K562 (cell line): ENCODE results near the gene UNKL. TPM values are rescaled to one million over a fixed set of nuclear protein-coding genes. Genes with fewer than 3 reads are reported as not detected.

Experiments
- CEBPG ChIP-seq, 3 experiments: fragments of 200-800 bp in 1 of 3; sonication (Bioruptor generic) in 1 of 3; sonication (generic) in 1 of 3; formaldehyde crosslinking in 1 of 3; IDR thresholded peaks in 2 of 3; conservative IDR thresholded peaks in 1 of 3; 2 replicates each; pipeline versions ENCODE4 v1.6.1 to v1.8.0; 2016 to 2022; ENCODE audit warnings: missing compliant biosample characterization in 2 of 3, missing genetic modification characterization in 2 of 3, mild to moderate bottlenecking in 1 of 3, missing genetic modification reagents in 1 of 3
- CTCFL ChIP-seq: IDR thresholded peaks from 2 replicates; pipeline ENCODE4 v1.6.1; 2011; ENCODE audit warnings: borderline replicate concordance, low read depth, mild to moderate bottlenecking, moderate library complexity, low read length; ENCODE audit not compliant: insufficient read depth, poor library complexity, severe bottlenecking
- HCFC1 ChIP-seq: IDR thresholded peaks from 2 replicates; pipeline ENCODE4 v1.6.1; 2012; ENCODE audit warnings: low read depth, low read length, improper control_type of control experiment
- JUNB ChIP-seq: fragments of 450-650 bp; formaldehyde crosslinking; conservative IDR thresholded peaks from 2 replicates; pipeline ENCODE4 v1.4.0; 2020; ENCODE audit warnings: mild to moderate bottlenecking
- MYBL2 ChIP-seq, 2 experiments: fragments of 450-650 bp in 1 of 2; sonication (generic) in 1 of 2; formaldehyde crosslinking in 1 of 2; IDR thresholded peaks; 2 replicates each; pipeline versions ENCODE4 v1.6.1 to v1.8.1; 2017 to 2022; ENCODE audit warnings: borderline replicate concordance in 1 of 2, inconsistent platforms in 1 of 2, low read depth in 1 of 2, mild to moderate bottlenecking in 1 of 2, missing genetic modification reagents in 1 of 2, moderate library complexity in 1 of 2
- POLR3A ChIP-seq: IDR thresholded peaks from 2 replicates; pipeline ENCODE4 v1.6.1; 2011; ENCODE audit warnings: borderline replicate concordance, mild to moderate bottlenecking, moderate library complexity; ENCODE audit not compliant: insufficient read length, insufficient read depth; ENCODE audit errors: extremely low read depth
- RBM22 ChIP-seq: fragments of 200-400 bp; formaldehyde crosslinking; IDR thresholded peaks from 2 replicates; pipeline ENCODE4 v1.6.1; 2018; ENCODE audit warnings: low read length, low read depth; ENCODE audit not compliant: poor library complexity, severe bottlenecking
- RERE ChIP-seq: sonication (generic); formaldehyde crosslinking; IDR thresholded peaks from 2 replicates; pipeline ENCODE4 v1.8.0; 2023; ENCODE audit warnings: missing genetic modification reagents, mild to moderate bottlenecking, borderline replicate concordance
- RFX7 ChIP-seq: fragments of 250-450 bp; sonication (Bioruptor Pico); IDR thresholded peaks from 2 replicates; pipeline ENCODE4 v1.5.1; 2021; ENCODE audit warnings: mild to moderate bottlenecking
- SLC30A9 ChIP-seq: fragments of 250-450 bp; sonication (Bioruptor Pico); IDR thresholded peaks from 2 replicates; pipeline ENCODE4 v1.8.0; 2022; ENCODE audit warnings: mild to moderate bottlenecking, moderate library complexity
- ZBTB9 ChIP-seq: fragments of 450-650 bp; formaldehyde crosslinking; IDR thresholded peaks from 2 replicates; pipeline ENCODE4 v1.4.0; 2020; ENCODE audit warnings: mild to moderate bottlenecking, moderate library complexity
- ZNF124 ChIP-seq: sonication (generic); formaldehyde crosslinking; IDR thresholded peaks from 2 replicates; pipeline ENCODE4 v1.8.1; 2022; ENCODE audit warnings: missing genetic modification reagents
- ZNF398 ChIP-seq: fragments of 250-450 bp; sonication (Bioruptor Pico); IDR thresholded peaks from 2 replicates; pipeline ENCODE4 v1.8.0; 2021; ENCODE audit warnings: moderate library complexity, mild to moderate bottlenecking, inconsistent platforms
- polyA plus RNA-seq, 8 experiments: library from polyadenylated mRNA; depleted of rRNA in 4 of 8; stranded (reverse) in 5 of 8; unstranded in 3 of 8; fragments of >200 nt; fragmentation: Nextera tagmentation in 2 of 8; fragmentation: Illumina TruSeq in 1 of 8; extraction: Ambion mirVana in 2 of 8; extraction: Trizol in 1 of 8; gene quantifications; 2 replicates each; pipeline versions ENCODE4 v1.2.1 to v1.2.3, GENCODE V29; 2011 to 2014; ENCODE audit warnings: inconsistent platforms in 1 of 8, missing spikeins in 1 of 8
- total RNA-seq, 7 experiments: library from RNA; depleted of rRNA in 6 of 7; stranded (reverse); fragments of >200 nt in 6 of 7; fragmentation: Illumina TruSeq in 2 of 7; extraction: Trizol in 2 of 7; gene quantifications; 2 replicates each; pipeline versions ENCODE4 v1.2.1 to v1.2.3, GENCODE V29; 2011 to 2021; ENCODE audit warnings: low replicate concordance in 1 of 7

Gene UNKL
- total and polyA plus RNA-seq, 9 of the 15 experiments (the other 6 are each of a cell fraction or from before 2014, with no cell fraction given): 0.37 to 30.2 (median 5.1) TPM

GRCh38 chr16:1331712-1332617 lies 82.5 kb downstream of the UNKL start (continued):
- TF ChIP-seq ZBTB9 (CRISPR knock-in tag): no peak
- TF ChIP-seq CEBPG (CRISPR knock-in tag; IDR thresholded peaks at IDR 0.05): no peak
- no peak for TF ChIP-seq CEBPG (tag; conservative IDR thresholded peaks at IDR 0.05 in 1 of 2, IDR thresholded peaks at IDR 0.05 in 1 of 2)
- TF ChIP-seq ZNF398: no peak
- no peak for TF ChIP-seq ZNF124 (CRISPR knock-in tag)
- no peak for TF ChIP-seq SLC30A9 (CRISPR knock-in tag)
- no peak for TF ChIP-seq RFX7
- no peak for TF ChIP-seq JUNB (CRISPR knock-in tag)
- no peak for TF ChIP-seq HCFC1
- TF ChIP-seq CTCFL: no peak
- no peak for TF ChIP-seq MYBL2 (IDR thresholded peaks at IDR 0.05; ENCODE audit: low read depth)
- no peak for TF ChIP-seq MYBL2 (CRISPR knock-in tag; IDR thresholded peaks at IDR 0.05; ENCODE audit: borderline replicate concordance)
- no peak for TF ChIP-seq POLR3A
- no peak for TF ChIP-seq RBM22
- TF ChIP-seq RERE (CRISPR knock-in tag): no peak
